GM21717 (cell line): ENCODE results near the gene SUB1.

ENCODE experiments used
- ATAC-seq: cut with Tn5 transposase; IDR thresholded peaks from one replicate; pipeline ENCODE4 v1.9.1; 2021; ENCODE audit warnings: mild to moderate bottlenecking, moderate library complexity; ENCODE audit not compliant: unreplicated experiment

Gene SUB1

GRCh38 chr5:32638309-32638708 lies 53.0 kb downstream of the SUB1 start:
- ATAC-seq: no peak

GRCh38 chr5:32639943-32640342 lies 54.6 kb downstream of the SUB1 start:
- no peak for ATAC-seq

- ATAC-seq: no peak
Observed at GRCh38 chr5:32642276-32643002, 57.1 kb downstream of the SUB1 start.

GRCh38 chr5:32645246-32645645 lies 59.9 kb downstream of the SUB1 start:
- no peak for ATAC-seq

GRCh38 chr5:32646061-32646969 lies 61.0 kb downstream of the SUB1 start:
- ATAC-seq: no peak

- ATAC-seq: no peak
Observed at GRCh38 chr5:32651088-32651487, 65.7 kb downstream of the SUB1 start.

- ATAC-seq: no peak
Observed at GRCh38 chr5:32651638-32652037, 66.3 kb downstream of the SUB1 start.
